Lower leg skin (tissue), 3 donors: ENCODE measurements around the gene AWAT2.

ENCODE experiments used
- CTCF ChIP-seq, 3 donors: fragments of 450-650 bp; IDR thresholded peaks; one replicate each; pipeline ENCODE4 v1.5.1; 2016; ENCODE audit warnings: antibody characterized with exemption in 3 of 3, mild to moderate bottlenecking in 3 of 3, moderate library complexity in 2 of 3
- POLR2A ChIP-seq, 2 donors: fragments of 450-650 bp; IDR thresholded peaks; one replicate each; pipeline ENCODE4 v1.6.1; 2016 to 2017; ENCODE audit warnings: antibody characterized with exemption in 2 of 2, mild to moderate bottlenecking in 1 of 2, moderate library complexity in 1 of 2

GRCh38 chrX:70033348-70034051 is 16.2 kb downstream of the AWAT2 start:
- TF ChIP-seq POLR2A (IDR thresholded peaks at IDR 0.05) (no peak), CTCF (IDR thresholded peaks at IDR 0.05) (no peak)
